DND-41 (cell line): ENCODE measurements around the gene WDHD1.

ENCODE experiments used
- EZH2 ChIP-seq: IDR thresholded peaks from 3 replicates; pipeline ENCODE4 v1.6.1; 2012; ENCODE audit warnings: borderline replicate concordance, low read depth, mild to moderate bottlenecking, moderate library complexity, low read length, inconsistent platforms; ENCODE audit not compliant: severe bottlenecking
- TF ChIP-seq, protein P1 (sequence below): IDR thresholded peaks from 2 replicates; pipeline ENCODE4 v1.5.1; 2012; ENCODE audit warnings: borderline replicate concordance, low read length, moderate library complexity, mild to moderate bottlenecking; ENCODE audit not compliant: poor library complexity, severe bottlenecking; ENCODE audit errors: extremely low read depth

DNA sequence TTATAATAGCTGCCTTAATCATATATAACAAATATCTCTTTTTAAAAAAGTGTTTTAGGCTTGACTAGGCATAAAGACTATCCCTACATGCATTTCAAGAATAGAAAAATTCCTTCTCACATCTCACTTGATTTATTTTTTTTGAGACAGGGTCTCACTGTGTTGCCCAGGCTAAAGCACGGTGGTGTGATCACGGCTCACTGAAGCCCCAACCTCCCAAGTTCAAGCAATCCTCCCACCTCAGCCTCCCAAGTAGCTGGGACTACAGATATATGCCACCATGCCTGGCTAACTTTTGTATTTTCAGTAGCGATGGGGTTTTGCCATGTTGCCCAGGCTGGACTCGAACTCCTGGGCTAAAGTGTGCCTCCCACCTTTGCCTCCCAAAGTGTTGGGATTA, 59.4 kb downstream of the WDHD1 start:
- TF ChIP-seq, protein P1, sequence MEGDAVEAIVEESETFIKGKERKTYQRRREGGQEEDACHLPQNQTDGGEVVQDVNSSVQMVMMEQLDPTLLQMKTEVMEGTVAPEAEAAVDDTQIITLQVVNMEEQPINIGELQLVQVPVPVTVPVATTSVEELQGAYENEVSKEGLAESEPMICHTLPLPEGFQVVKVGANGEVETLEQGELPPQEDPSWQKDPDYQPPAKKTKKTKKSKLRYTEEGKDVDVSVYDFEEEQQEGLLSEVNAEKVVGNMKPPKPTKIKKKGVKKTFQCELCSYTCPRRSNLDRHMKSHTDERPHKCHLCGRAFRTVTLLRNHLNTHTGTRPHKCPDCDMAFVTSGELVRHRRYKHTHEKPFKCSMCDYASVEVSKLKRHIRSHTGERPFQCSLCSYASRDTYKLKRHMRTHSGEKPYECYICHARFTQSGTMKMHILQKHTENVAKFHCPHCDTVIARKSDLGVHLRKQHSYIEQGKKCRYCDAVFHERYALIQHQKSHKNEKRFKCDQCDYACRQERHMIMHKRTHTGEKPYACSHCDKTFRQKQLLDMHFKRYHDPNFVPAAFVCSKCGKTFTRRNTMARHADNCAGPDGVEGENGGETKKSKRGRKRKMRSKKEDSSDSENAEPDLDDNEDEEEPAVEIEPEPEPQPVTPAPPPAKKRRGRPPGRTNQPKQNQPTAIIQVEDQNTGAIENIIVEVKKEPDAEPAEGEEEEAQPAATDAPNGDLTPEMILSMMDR = no peak
- TF ChIP-seq EZH2 = no peak
